ENCODE measurements around the gene OR3A2.
"Not testable (repeated sequence)": the region's sequence is repeated elsewhere in the genome, so short reads cannot be mapped to it uniquely, and the experiment has no call there.

Gene OR3A2

GRCh38 chr17:3385869-3386816, at the start of gene OR3A2:
TSS of gene OR3A2 (minus strand) at chr17:3386308.
- no peak for DNase-seq (ENCODE audit: low read depth)

GRCh38 chr17:3433741-3434140, 47.6 kb upstream of the OR3A2 start, which contains the start of gene OR1E2:
TSS of gene OR1E2 (minus strand) at chr17:3433841. CDS start at chr17:3433841, 0 bp downstream.
- no peak for DNase-seq (ENCODE audit: low read depth)

- DNase-seq (ENCODE audit: low read depth), result not testable (repeated sequence)
Measured at GRCh38 chr17:3433215-3433614, 47.1 kb upstream of the OR3A2 start.

- DNase-seq (ENCODE audit: low read depth), result no peak
Measured at GRCh38 chr17:3418222-3418621, 32.1 kb upstream of the OR3A2 start.

GRCh38 chr17:3415610-3416009, 29.5 kb upstream of the OR3A2 start:
- DNase-seq (ENCODE audit: low read depth), result no peak

GRCh38 chr17:3412216-3412615, 26.1 kb upstream of the OR3A2 start:
- not testable (repeated sequence) for DNase-seq (ENCODE audit: low read depth)

GRCh38 chr17:3411070-3411469, 25.0 kb upstream of the OR3A2 start, which contains the start of gene OR3A3:
TSS of gene OR3A3 (plus strand) at chr17:3411370.
- no peak for DNase-seq (ENCODE audit: low read depth)

- DNase-seq (ENCODE audit: low read depth), result not testable (repeated sequence)
Measured at GRCh38 chr17:3403856-3404255, 17.7 kb upstream of the OR3A2 start.

- no peak for DNase-seq (ENCODE audit: low read depth)
Measured at GRCh38 chr17:3401786-3402185, 15.7 kb upstream of the OR3A2 start.

GRCh38 chr17:3400055-3400454, 13.9 kb upstream of the OR3A2 start:
- no peak for DNase-seq (ENCODE audit: low read depth)

- DNase-seq (ENCODE audit: low read depth), result no peak
Measured at GRCh38 chr17:3398310-3398709, 12.2 kb upstream of the OR3A2 start, which contains the start of gene OR1E1. TSS of gene OR1E1 (minus strand) at chr17:3398410. CDS start at chr17:3398410, 0 bp downstream.

GRCh38 chr17:3397801-3398200, 11.7 kb upstream of the OR3A2 start:
- DNase-seq (ENCODE audit: low read depth), result not testable (repeated sequence)

GRCh38 chr17:3389791-3390190, 3.7 kb upstream of the OR3A2 start:
- no peak for DNase-seq (ENCODE audit: low read depth)

- DNase-seq (ENCODE audit: low read depth), result no peak
Measured at GRCh38 chr17:3381957-3382356, 4.2 kb downstream of the OR3A2 start.

GRCh38 chr17:3378321-3378720, 7.8 kb downstream of the OR3A2 start:
- no peak for DNase-seq (ENCODE audit: low read depth)

GRCh38 chr17:3371167-3371566, 14.9 kb downstream of the OR3A2 start:
- not testable (repeated sequence) for DNase-seq (ENCODE audit: low read depth)

- not testable (repeated sequence) for DNase-seq (ENCODE audit: low read depth)
Measured at GRCh38 chr17:3342782-3343181, 43.3 kb downstream of the OR3A2 start.

- no peak for DNase-seq (ENCODE audit: low read depth)
Measured at GRCh38 chr17:3335876-3336275, 50.2 kb downstream of the OR3A2 start.

- no peak for DNase-seq (ENCODE audit: low read depth)
Measured at GRCh38 chr17:3318336-3318735, 67.8 kb downstream of the OR3A2 start.

- DNase-seq (ENCODE audit: low read depth), result no peak
Measured at GRCh38 chr17:3316836-3317235, 69.3 kb downstream of the OR3A2 start.

GRCh38 chr17:3308603-3309002, 77.5 kb downstream of the OR3A2 start:
- DNase-seq (ENCODE audit: low read depth), result no peak

- no peak for DNase-seq (ENCODE audit: low read depth)
Measured at GRCh38 chr17:3298260-3298659, 87.8 kb downstream of the OR3A2 start, which contains the start of gene OR3A1. TSS of gene OR3A1 (minus strand) at chr17:3298360. CDS start at chr17:3292582, 5,778 bp downstream.

- no peak for DNase-seq (ENCODE audit: low read depth)
Measured at GRCh38 chr17:3295632-3296031, 90.5 kb downstream of the OR3A2 start.
